CD4-positive, alpha-beta T cell treated with Interleukin-4 for 1 hour (primary cell): ENCODE results near the gene MPND.

Experiments used
- DNase-seq, 2 donors: peaks; one replicate each; pipeline ENCODE4 v3.0.0-alpha.2; 2020 to 2022

MPND gene, protein sequence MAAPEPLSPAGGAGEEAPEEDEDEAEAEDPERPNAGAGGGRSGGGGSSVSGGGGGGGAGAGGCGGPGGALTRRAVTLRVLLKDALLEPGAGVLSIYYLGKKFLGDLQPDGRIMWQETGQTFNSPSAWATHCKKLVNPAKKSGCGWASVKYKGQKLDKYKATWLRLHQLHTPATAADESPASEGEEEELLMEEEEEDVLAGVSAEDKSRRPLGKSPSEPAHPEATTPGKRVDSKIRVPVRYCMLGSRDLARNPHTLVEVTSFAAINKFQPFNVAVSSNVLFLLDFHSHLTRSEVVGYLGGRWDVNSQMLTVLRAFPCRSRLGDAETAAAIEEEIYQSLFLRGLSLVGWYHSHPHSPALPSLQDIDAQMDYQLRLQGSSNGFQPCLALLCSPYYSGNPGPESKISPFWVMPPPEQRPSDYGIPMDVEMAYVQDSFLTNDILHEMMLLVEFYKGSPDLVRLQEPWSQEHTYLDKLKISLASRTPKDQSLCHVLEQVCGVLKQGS

DNA sequence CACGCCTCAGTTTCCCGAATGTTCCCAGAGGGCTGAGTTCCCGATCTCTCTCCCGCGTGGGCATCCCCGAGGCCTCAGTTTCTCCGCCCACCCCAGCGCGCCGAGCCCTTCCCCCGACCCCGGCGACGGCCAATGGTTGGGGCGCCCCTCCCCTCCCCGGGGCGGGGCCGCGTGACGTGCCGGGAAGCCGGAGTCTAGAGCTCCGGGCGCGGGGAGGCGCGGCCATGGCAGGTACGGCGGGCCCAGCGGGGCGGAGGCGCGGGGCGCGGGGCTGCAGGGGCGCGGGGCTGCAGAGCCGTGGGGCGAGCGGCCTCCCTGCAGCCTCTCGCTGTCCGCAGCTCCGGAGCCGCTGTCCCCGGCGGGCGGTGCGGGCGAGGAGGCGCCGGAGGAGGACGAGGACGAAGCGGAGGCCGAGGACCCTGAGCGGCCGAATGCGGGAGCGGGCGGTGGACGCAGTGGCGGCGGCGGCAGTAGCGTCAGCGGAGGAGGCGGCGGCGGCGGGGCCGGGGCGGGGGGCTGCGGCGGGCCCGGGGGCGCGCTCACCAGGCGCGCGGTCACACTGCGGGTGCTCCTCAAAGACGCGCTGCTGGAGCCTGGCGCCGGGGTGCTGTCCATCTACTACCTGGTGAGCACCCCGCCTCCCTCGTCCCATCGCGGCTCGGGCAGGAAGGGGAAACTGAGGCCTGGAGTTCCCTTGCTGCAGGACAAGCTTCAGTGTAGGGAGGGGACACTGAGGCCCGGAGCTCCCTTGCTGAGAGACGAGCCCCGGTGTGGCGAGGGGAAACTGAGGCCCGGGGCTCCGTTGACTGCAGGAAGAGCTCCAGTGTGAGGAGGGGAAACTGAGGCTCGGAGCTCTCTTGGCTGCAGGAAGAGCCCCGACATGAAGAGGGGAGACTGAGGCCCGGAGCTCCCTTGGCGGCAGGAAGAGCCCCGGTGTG, at the start of gene MPND:
MPND (plus strand) TSS at position 193 of the 938 bp plus-strand sequence; CDS start at position 225, 32 bp downstream.
- DNase-seq = peak; percentile 84 to 90

GRCh38 chr19:4294389-4294788, 49.0 kb upstream of the MPND start:
- DNase-seq = no peak

DNA sequence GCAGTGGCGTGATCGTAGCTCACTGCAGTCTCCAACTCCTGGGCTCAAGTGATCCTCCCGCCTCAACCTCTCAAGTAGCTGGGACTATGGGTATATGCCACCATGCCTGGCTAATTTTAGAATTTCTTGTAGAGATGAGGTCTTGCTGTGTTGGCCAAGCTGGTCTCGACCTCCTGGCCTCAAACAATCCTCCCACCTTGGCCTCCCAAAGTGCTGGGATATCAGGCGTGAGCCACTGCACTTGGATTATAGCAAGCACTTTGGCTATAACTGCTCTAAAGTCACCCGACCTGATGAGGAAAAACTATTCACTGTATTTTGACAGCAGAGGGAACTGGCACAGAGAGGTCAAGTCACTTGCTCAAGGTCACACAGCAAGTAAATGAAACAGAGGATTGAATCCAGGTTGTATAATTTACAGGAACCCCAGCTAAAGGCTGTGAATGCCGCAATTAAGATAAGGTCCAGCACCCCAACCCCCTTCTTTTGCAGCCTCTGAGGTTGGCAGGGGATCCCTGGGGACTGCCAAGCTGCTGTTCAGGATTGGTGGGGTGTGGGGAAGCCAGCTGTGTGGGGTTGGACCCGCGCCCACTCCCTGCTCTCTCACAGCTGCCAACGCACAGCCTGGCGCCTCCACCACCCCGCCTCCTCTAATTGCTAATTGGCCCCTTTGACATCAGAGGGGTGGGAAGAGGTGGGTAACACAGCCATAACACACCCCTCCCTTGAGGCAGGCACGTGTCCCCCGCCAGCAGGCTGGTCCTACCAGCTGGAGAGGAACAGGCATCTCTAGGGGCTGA, 47.2 kb upstream of the MPND start:
- no peak for DNase-seq

DNA sequence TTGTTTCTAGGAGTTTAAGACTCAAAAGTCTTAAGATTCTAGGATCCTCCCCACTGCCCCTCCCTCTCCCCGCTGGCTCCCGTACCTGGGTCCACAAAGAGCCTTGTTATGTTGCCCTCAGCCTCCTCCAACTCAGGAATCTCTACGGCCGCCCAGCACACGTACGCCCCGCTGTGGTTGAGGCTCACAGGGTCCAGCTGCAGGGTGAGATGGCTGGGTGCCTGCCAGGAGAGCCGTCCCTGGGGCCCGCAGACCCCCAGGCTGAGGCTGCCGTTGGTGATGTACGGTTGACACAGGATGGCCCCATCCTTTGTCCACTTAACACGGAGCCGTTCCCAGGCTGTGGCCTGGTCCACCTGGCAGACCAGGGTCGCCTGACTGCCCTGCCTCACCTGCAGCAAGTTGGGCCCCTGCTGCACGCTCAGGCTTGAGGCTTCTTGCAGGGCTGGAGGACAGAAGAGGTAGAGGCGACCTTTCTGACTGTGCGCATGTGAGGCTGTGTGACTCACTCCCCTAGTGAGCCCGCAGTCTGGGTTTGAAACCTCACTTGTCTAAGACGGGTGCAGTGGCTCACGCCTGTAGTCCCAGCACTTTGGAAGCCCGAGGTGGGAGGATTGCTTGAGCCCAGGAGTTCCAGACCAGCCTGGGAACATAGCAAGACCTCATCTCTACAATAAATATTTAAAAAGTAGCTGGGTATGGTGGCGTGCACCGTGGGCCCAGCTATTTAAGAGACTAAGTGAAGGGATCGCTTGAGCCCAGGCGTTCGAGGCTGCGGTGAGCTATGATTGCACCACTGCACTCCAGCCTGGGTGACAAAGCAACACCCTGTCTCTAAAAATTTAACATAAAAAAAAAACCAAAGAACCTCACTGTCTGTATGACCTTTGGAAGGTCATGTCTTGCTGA, 45.2 kb upstream of the MPND start:
- no peak for DNase-seq

DNA sequence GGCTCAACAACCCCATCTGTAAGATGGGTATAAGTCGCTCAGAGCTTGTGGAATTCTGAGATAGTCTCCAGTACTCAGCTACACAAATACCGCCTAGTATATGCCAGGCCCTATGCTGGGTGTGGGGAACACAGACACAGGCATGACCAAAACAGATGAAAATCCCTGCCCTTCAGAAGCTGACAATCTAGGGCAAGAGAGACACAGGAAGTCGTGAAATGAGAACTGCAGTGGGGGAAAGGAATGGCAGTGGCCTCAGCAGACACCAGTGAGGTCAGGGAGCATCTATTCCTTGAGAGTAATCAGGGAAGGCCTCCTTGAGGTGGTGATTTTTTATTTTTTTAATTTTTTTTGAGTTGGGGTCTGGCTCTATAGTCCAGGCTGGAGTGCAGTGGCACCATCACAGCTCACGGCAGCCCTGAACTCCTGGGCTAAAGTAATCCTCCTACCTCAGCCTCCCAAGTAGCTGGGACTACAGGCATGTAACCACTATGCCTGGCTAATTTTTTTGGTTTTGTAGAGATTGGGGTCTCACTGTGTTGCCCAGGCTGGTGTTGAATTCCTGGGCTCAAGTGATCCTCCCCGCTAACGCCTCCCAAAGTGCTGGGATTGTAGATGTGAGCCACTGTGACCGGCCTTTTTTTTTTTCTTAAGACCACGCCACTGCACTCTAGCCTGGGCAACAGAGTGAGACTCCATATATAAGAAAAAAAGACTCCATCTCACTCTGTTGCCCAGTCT, 44.4 kb upstream of the MPND start:
- DNase-seq = no peak

DNA sequence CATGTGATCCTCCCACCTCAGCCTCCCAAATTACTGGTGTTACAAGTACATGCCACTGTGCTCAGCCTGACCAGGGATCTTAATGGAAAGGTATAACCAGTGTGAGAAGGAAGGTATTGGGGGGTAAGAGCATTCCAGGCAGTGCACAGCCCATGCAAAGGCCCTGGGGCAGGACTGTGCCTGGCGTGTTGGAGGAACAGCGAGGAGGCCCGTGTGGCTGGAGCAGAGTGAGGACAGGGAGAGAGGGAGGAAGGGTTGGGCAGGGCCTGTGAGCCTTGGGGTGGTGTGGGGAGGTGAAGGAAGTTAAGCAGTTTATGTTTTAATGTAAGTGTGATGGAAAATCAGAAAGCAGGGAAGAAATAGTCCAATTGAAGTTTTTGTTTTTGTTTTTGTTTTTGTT, 42.8 kb upstream of the MPND start:
- DNase-seq = no peak

GRCh38 chr19:4301590-4302242, 41.6 kb upstream of the MPND start:
- DNase-seq = no peak

- DNase-seq = no peak
These were observed 41.1 kb upstream of the MPND start, which contains the start of gene TMIGD2 for GRCh38 chr19:4302243-4302640. TSS of gene TMIGD2 (minus strand) at chr19:4302389. CDS start at chr19:4302385, 4 bp downstream.

GRCh38 chr19:4303819-4304537, 39.4 kb upstream of the MPND start:
- DNase-seq = peak in 1 of 2 donors; percentile 31

DNA sequence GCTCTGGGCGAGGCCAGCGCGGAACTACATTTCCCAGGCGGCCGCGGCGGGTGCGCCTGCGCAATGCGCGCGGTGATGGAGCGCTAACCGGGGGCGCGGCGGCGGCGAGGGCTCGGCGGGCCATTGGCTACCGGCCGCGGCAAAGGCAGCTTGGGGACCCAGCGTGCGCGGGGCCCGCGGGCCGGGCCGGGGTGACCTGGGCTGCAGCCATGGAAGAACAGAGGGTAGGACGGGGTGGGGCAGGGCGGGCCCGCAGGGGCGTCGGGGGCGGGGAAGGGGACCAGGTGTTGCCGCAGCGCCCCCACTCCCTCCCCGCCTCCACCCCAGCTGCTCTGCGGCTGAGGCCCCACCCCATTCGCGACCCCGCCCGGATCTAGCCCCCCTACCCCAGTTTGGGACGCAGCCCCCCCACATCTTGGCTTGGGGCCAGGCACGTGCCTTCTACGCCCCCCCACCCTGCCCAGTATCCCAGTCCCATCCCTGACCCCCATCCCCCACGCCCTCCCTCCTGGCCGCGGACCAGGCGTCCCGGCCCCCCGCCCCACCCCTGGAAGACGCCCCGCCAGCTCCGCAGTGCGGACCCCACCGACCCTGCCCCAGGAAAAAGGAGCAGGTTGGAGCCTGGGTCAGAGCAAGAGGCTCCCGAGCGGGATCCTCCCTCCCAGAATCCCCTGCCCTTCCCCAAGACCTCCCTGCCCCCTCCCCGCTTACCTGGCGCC, 38.7 kb upstream of the MPND start, which contains the start of gene FSD1:
FSD1 (plus strand) TSS at position 61 of the 719 bp plus-strand sequence; CDS start at position 210, 149 bp downstream.
- DNase-seq = peak; percentile 55 to 63

GRCh38 chr19:4305257-4305612, 38.1 kb upstream of the MPND start:
- DNase-seq = no peak

GRCh38 chr19:4305659-4306058, 37.7 kb upstream of the MPND start:
- no peak for DNase-seq

DNA sequence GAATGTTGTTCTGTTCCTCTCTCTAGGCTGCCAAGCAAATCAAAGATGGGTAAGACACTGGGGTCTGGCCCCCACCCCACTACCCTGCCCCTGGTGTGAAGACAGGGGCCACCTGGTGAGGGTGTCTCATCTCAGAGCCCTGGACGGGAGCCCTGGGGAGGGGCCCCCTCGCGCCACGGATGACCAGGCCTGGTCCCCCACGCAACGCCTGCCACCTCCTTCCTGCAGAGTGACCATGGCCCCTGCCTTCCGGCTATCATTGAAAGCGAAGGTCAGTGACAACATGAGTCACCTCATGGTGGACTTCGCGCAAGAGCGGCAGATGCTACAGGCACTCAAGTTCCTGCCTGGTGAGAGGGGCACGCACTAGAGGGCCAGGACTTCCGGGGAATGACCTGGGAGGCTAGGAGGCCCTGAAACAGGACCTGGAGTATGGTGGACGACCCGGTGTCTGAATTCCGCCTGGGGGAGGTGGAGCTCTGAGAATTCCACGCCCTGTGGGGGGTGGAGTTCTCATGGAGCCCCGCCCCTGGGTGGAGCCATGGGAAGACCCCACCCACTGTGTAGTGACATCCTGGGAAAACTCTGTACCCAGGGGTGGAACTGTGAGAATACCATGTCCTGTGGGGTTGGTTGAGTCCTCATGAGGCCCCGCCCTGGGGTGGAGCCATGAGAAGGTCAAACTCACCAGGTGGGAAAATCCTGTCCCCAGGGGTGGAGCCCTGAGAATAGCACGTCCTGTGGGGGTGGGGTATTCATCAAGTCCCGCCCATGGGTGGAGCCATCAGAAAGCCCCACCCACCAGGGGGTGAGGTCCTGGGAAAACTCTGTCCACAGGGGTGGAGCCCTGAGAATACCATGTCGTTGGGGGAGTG, 32.9 kb upstream of the MPND start:
- DNase-seq = no peak

DNA sequence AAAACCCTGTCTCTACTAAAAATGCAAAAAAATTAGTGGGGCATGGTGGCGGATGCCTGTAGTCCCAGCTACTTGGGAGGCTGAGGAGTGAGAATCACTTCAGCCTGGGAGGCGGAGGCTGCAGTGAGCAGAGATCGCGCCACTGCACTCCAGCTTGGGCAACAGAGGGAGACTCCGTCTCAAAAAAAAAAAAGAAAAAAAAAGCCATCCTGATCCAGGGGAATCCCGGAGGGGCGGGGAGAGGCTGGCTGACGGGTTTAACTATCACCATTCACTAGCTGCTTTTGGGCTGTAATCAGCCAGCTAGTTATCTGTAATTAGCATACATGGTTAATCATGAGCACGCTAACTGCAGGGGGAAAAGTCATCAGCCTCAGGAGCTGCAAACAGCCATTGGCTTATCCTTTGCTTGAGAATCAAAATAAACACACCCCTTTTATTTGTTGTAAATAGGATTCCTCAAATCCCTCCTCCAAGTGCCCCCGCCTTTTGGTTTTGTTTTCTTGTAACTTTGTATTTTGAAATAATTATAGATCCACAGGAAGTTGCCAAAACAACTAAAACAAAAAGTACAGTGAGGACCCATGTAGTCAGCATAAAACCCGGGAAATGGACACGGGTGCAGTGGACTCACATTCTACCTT, 29.4 kb upstream of the MPND start:
- no peak for DNase-seq

GRCh38 chr19:4316956-4317355, 26.4 kb upstream of the MPND start:
- no peak for DNase-seq

- no peak for DNase-seq
These were observed 24.9 kb upstream of the MPND start for GRCh38 chr19:4318460-4318859.

- no peak for DNase-seq
These were observed 24.2 kb upstream of the MPND start for GRCh38 chr19:4319067-4319718.
